ENCODE measurements around the gene TXNDC8.
A peak's percentile ranks its signal among the peaks of the same experiment; 100 is the strongest.

TXNDC8 gene

GRCh38 chr9:110276781-110277180 lies 60.9 kb downstream of the TXNDC8 start:
- no peak for DNase-seq

GRCh38 chr9:110270211-110270995 lies 67.3 kb downstream of the TXNDC8 start:
- no peak for DNase-seq

DNA sequence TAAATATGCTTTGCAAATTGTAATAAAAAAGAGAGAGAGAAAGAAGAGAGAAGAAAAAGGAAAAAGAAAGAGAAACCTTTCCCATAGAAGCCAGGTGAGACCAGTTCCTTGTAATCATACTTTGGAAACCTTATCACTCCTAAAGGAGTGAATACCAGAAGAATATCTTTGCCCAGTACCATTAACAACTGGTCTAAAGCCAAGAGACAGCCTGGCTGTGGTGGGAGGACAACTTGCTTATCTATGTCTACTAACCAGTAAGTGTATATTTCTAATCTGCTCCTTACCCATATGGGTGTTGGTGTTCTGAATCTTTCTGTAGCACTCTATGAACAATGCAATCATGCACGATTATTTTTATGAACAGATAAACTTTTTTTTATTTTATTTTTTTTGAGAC lies 70.9 kb downstream of the TXNDC8 start:
- no peak for DNase-seq

DNA sequence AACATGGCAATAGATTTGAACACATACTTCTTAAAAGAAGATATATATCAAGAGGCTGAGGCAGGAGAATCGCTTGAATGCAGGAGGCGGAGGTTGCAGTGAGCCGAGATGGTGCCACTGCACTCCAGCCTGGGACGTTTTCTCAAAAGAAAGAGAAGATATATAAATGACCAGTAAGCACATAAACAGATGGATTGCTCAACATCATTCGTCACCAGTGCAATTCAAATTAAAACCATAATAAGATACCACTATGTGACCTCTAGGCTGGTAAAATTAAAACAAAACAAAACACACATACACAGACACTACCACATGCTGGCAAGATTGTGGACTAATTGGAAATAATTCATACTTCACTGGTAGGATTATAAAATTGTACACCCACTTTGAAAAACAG lies 76.0 kb downstream of the TXNDC8 start:
- DNase-seq: no peak

DNA sequence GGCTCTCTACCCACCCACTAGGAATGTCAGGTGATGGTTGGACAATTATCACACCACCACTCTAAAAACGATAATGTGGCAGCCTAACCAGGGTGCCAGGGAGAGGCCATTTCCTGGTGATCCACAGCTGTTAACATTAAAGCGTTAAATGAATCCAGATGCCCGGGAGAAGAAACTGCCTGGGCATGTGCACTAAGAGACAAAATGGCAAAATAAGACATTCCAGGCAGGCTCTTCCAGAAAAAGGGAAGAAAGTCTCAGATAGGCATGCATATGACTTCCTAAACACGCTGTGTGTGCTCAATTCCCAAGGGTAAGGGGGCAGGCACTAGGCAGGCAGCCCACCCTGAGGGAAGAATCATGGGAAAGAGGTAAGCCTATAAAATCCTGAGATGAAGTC lies 76.8 kb downstream of the TXNDC8 start:
- DNase-seq: no peak

GRCh38 chr9:110259566-110259965 lies 78.1 kb downstream of the TXNDC8 start:
- DNase-seq: no peak

DNA sequence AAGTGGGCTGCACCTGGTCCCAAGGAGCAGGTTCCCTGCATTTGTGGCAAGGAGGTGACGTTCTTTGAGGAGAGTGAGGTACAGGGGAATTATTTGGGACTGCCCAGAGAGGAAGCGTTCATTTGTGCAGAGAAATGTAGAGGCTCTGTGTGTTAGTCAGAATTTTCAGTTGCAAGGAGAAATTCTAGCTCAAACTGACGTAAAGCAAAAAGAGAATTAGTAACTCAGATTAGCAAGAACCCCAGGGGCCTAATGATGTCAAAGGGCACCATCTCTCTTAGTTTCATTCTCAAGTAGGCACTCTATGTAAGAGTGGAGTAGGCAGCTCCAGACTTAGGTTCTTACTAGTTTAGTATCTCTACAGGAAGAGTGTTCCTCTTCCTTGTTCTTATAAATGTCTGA lies 79.0 kb downstream of the TXNDC8 start:
- DNase-seq: no peak

DNA sequence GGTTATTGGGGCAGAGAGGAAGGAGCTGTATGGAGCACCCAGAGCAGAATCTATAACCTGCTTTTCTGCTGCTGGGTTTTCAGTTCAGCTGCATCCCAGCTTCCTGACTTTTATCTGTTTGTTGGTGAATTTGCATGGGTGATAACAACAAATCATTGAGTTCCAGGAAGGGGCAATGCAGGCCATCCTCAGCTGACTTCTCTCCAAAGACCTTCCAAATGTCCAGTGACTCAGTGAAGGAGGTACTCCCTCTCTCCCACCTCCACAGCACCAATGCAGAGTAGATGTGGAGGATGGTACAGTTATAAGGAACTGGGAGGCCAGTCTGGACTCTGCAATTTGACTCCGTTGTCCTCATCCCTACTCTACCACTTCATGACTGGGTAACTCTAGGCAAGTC lies 79.7 kb downstream of the TXNDC8 start:
- no peak for DNase-seq

GRCh38 chr9:110257097-110257841 lies 80.4 kb downstream of the TXNDC8 start:
- DNase-seq: no peak

GRCh38 chr9:110256380-110257096 lies 81.1 kb downstream of the TXNDC8 start, which contains the start of gene TXN:
Gene TXN, minus strand, starts transcription at chr9:110256507. Its CDS starts 72 bp downstream, at chr9:110256435.
- DNase-seq: peak; percentile 57

- DNase-seq: peak; percentile 10
These were observed 81.9 kb downstream of the TXNDC8 start for GRCh38 chr9:110255463-110256379.

DNA sequence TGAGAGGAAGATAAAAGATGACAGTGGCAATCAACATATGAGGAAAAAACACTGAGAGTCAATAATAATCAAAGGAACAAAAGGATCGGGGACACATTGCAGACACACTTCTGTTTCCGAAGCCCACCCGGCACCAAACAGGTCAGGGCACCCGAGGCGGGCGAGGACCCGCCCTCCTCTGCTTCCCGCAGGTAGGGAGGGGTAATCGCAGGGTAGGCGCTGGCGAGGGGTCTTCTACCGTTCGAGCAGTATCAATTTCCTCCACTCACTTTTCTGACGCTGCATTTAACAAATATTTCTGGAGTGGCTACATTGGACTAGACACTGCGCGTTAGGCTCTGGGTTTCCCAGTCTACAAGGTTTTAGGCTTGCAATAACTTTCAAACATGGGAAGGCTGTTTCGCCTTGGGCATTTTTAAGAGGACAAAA lies 82.6 kb downstream of the TXNDC8 start:
- no peak for DNase-seq

- DNase-seq: no peak
These were observed 83.2 kb downstream of the TXNDC8 start for GRCh38 chr9:110254500-110254899.
